Stimulated activated CD4-positive, alpha-beta T cell treated with anti-CD3 and anti-CD28 coated beads, Interleukin-12 subunit alpha, Interleukin-12 subunit beta, amount 100 ng/mL, for 24 hours (primary cell): ENCODE data around the gene HACD1.
A peak's percentile ranks its signal among the peaks of the same experiment; 100 is the strongest.

Experiments
- DNase-seq, 2 experiments: peaks; one replicate each; pipeline ENCODE4 v3.0.0-alpha.2; 2020; ENCODE audit warnings: low read depth in 2 of 2

HACD1 gene

GRCh38 chr10:17617031-17617911, at the start of gene HACD1:
Gene HACD1, minus strand, starts transcription at chr10:17617374. Its CDS starts 35 bp downstream, at chr10:17617339.
- peak; percentile 23 to 49 for DNase-seq

- DNase-seq: no peak
Observed at GRCh38 chr10:17665747-17666146, 48.6 kb upstream of the HACD1 start.

- DNase-seq: no peak
Observed at GRCh38 chr10:17663450-17663849, 46.3 kb upstream of the HACD1 start.

- no peak for DNase-seq
Observed at GRCh38 chr10:17662193-17663138, 45.3 kb upstream of the HACD1 start.

GRCh38 chr10:17661510-17661909, 44.3 kb upstream of the HACD1 start:
- DNase-seq: no peak

- no peak for DNase-seq
Observed at GRCh38 chr10:17660921-17661320, 43.7 kb upstream of the HACD1 start.

- no peak for DNase-seq
Observed at GRCh38 chr10:17659365-17659764, 42.2 kb upstream of the HACD1 start.

GRCh38 chr10:17657103-17657500, 39.9 kb upstream of the HACD1 start:
- DNase-seq: no peak

- DNase-seq: no peak
Observed at GRCh38 chr10:17655567-17656146, 38.5 kb upstream of the HACD1 start.

- DNase-seq: no peak
Observed at GRCh38 chr10:17655009-17655408, 37.8 kb upstream of the HACD1 start.

- no peak for DNase-seq
Observed at GRCh38 chr10:17652585-17652984, 35.4 kb upstream of the HACD1 start.

GRCh38 chr10:17651896-17652295, 34.7 kb upstream of the HACD1 start:
- DNase-seq: no peak

GRCh38 chr10:17650416-17650815, 33.2 kb upstream of the HACD1 start:
- no peak for DNase-seq

- no peak for DNase-seq
Observed at GRCh38 chr10:17649836-17650235, 32.7 kb upstream of the HACD1 start.

- no peak for DNase-seq
Observed at GRCh38 chr10:17649052-17649451, 31.9 kb upstream of the HACD1 start.

GRCh38 chr10:17648243-17649035, 31.3 kb upstream of the HACD1 start:
- peak in 1 of 2 experiments; percentile 26 for DNase-seq

- DNase-seq: no peak
Observed at GRCh38 chr10:17647326-17647725, 30.2 kb upstream of the HACD1 start.

GRCh38 chr10:17645621-17646345, 28.6 kb upstream of the HACD1 start:
- no peak for DNase-seq

- no peak for DNase-seq
Observed at GRCh38 chr10:17644485-17644943, 27.3 kb upstream of the HACD1 start.

GRCh38 chr10:17643755-17644484, 26.7 kb upstream of the HACD1 start, which contains the start of gene STAM:
Gene STAM, plus strand, starts transcription at chr10:17644151. Its CDS starts 189 bp downstream, at chr10:17644340.
- peak; percentile 87 to 89 for DNase-seq
